ENCODE measurements around the gene SMAD6.

Gene SMAD6

GRCh38 chr15:66721020-66721419 is 19.0 kb downstream of the SMAD6 start:
- no peak for DNase-seq (ENCODE audit: low read depth in 2 of 2)

- DNase-seq (ENCODE audit: low read depth in 2 of 2): no peak
Observed at GRCh38 chr15:66721501-66721937, 19.5 kb downstream of the SMAD6 start.

GRCh38 chr15:66721954-66722353 is 19.9 kb downstream of the SMAD6 start:
- DNase-seq (ENCODE audit: low read depth in 2 of 2): no peak

DNA sequence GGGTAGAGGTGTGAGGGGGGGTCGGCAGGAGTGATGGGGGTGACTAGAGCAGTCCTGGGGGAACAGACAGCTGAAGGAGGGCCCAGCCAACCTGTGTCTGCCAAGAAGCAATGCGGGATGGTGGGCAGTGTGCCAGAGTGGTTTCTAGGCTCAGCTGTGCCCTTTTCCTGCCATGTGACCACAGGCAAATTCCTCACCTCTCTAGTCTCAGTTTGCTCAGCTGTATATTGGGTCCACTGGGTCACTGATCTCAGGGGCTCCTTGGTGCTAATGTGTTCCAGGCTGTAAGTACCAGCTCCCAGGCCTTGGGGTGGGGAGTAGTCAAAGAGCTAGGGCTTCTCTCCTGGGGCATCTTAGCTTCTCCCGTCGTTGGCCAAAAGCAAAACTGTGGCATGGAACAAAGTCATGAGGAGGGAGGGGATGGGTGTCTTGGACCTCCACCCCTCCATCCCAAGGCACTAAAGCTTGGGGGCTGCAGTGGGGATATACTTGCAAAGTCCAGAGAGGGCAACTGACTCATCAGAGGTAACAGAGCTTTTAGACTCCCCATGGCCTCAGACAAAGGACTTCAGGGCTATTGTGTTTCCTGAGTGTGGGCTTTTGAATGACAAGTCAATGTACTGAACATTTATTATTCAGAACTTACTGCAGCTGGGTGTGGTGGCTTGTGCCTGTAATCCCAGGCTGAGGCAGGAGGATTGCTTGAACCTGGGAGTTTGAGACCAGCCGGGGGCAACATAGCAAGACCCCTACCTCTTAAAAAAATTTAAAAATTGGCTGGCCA is 20.9 kb downstream of the SMAD6 start:
- no peak for DNase-seq (ENCODE audit: low read depth in 2 of 2)

DNA sequence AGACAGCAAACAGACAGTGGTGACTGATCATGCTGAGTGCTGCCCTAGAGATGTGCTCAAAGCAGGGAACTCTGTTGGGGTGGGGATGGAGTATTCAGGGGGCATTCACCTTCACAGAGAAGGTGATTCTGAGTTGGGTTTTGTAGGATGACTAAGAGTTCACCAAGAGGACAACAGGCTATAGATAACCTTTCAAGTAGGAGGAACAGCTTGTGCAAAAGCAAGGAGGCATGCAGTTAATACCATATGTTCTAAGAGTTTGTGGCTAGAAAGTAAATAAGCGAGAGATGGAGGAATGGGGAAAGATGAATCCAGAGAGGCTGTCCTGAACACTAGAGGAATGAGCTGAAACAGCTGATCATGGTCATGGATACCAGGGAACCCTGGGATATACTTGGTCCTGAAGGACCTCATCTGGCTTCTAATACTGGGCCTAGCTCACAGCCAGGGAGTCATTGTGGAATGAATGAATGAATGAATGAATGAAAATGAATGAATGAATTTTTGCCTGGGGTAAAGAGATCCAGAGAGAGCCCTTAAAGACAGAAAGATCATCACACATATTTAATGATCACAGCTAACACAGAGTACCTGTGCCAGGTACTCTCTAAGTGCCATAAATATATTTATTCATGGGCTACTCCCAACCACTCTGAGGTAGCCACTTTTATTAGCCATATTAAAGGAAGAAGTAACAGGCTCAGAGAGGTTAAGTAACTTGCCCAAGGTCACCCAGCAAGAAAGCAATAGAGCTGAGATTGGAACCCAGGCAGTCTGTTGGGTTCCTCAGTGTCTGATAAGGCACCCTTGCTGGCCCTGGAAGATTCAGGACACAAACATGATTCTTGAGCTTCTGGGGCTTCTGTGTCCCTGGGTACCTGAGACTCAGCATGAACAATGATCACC is 22.0 kb downstream of the SMAD6 start:
- DNase-seq (ENCODE audit: low read depth in 2 of 2): no peak

GRCh38 chr15:66724732-66725463 is 22.9 kb downstream of the SMAD6 start:
- no peak for DNase-seq (ENCODE audit: low read depth in 2 of 2)

GRCh38 chr15:66725464-66725785 is 23.4 kb downstream of the SMAD6 start:
- no peak for DNase-seq (ENCODE audit: low read depth in 2 of 2)

DNA sequence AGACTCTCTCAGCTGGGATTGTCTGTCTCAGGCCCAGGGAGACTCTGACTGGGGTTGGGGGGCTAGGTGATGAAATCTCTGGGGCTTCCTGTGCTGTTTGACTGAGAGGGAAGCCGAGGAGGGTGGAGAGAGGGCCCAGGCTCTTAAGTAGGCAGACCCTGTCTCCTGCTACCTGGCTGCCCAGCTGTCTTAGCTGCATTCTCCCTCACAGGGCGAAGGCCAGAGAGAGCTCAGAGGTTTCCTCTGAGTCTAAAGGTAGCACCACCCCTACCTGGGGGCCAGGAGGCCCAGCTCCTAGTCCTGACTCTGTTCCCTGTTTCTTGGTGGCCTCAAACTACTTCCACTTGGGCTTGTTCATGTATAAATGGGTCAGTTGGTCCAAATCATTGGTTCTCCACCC is 24.4 kb downstream of the SMAD6 start:
- DNase-seq (ENCODE audit: low read depth in 2 of 2): no peak

GRCh38 chr15:66729331-66729951 is 27.4 kb downstream of the SMAD6 start:
- DNase-seq (ENCODE audit: low read depth in 2 of 2): no peak

DNA sequence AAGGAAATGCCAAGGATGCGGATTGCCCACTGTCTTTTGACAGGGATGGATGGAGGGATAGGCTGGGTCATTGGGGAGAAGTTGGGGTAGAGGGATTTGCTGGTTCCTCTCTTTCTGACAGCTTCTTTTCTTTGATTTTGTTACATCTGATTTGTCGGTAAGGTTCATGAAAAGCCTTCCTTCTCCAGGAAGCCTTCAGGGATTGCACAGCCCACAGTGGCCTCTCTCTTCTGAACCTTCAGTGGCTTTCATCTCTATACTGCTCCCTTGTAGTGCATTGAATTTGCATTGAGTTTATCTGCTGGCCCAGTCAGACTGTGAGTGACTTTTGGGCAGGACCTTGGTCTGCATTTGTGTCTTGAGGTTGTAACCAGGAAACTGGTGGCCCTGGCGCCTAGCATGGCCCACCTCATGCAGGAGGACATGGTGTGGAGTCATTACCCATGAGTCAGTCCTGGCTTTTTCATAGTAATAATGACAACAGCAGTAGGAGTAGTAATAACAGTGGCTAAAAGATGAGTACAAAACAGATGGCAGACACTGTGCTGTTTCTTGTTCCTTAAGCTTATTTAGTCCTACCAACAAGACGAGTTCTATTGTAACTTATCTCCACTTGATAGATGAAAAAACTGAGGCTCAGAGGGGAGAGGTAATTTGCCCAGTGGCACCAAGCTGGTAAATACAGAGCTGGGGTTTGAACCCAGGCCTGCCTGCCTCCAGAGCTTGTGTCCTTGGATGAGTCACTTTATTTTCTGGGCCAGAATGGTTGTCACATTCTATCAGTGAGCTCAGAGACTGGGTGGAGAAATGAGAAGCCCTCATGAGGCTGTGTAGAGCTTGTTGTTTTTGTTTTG is 28.4 kb downstream of the SMAD6 start:
- no peak for DNase-seq (ENCODE audit: low read depth in 2 of 2)

DNA sequence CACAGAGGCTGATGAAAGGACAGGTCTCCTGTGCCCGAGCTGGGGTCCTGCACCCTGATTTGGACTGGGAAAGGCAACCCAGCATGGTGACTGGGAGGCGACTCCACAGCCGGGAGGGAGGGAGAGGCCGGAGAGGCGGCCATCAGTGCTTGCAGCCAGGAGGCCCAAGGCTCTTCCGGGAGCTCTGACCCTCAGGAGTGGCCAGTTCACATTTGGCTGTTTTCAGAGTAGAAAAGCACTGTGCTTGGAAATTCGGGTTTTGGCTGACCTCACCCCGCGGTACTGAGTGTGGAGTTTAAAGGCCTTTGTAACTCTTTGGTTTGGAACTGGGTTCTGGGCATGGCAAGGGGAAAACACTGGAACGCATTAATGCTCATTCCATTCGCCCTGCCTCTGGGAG is 31.9 kb downstream of the SMAD6 start:
- DNase-seq (ENCODE audit: low read depth in 2 of 2): no peak

- no peak for DNase-seq (ENCODE audit: low read depth in 2 of 2)
Observed at GRCh38 chr15:66734961-66735908, 33.2 kb downstream of the SMAD6 start.

DNA sequence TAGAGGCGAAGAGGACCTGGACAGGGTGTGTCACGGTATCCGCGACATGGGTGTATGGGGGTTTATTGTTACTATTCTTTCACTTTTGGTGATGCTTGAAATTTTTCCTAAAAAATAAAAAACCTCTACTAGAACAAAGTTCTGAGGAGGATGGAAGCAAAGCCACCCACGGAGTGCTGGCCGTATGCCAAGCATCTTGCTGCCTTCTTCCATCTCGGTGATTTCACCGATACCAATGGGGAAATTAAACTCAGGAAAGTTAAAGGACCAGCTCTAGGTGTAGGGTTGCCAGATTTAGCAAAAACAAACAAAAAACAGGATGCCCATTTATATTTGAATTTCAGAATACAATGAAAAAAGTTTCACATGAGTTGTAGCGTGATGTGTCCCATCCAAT is 33.9 kb downstream of the SMAD6 start:
- DNase-seq (ENCODE audit: low read depth in 2 of 2): no peak

DNA sequence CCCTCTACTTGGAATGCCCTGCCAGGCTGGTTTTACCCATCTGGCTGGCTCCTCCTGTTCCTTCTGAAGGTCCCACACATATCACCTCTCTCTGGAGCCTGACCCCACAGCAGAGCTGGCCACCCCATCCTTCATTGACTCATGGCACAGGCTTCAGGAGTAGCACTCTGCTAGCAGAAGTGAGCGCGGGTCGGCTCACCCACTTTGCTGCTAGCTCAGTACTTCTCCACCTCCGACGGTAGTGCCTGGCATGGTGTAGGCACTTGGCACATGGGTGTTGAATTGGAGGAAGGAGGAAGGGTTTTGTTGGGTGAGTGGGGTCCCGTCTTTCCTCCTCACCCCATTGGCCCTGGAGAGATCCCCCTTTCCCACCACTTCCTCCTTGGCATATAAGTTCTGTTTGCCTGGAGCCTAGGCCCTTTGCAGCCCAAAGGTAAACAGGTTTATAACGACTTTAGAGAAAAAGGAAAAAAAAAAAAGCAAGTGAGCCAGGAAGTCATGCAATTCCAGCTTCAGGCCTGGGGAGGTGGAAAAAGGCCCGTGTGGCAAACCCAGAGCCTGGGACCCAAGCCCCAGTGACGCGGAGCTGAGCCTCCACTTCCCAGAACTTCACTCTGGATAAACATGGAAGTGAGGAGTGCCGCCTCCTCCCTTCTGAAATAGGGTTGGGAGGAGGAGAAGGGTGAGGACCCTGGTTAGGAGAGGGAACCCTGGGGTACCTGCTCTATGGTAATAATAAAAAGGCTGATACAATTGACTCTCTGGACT is 35.4 kb downstream of the SMAD6 start:
- no peak for DNase-seq (ENCODE audit: low read depth in 2 of 2)

DNA sequence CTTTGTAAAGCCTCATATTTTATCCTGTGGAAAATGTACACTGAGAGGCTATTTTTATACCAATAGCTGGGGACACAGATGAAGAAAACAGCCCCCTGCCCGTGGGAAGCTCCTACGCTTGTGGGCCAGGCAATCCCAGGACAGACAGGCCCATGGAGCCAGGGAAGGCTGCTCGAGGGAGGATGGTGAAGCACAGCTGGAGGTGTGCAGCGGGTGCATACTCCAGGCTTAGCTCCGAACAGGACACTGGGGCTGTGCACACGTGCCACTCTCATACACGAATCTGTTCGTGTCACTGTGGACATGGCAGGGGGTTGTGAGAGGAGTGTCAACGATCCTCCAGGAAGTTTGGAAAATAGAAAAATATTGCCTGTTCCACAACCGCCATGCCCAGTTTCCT is 36.1 kb downstream of the SMAD6 start:
- no peak for DNase-seq (ENCODE audit: low read depth in 2 of 2)

DNA sequence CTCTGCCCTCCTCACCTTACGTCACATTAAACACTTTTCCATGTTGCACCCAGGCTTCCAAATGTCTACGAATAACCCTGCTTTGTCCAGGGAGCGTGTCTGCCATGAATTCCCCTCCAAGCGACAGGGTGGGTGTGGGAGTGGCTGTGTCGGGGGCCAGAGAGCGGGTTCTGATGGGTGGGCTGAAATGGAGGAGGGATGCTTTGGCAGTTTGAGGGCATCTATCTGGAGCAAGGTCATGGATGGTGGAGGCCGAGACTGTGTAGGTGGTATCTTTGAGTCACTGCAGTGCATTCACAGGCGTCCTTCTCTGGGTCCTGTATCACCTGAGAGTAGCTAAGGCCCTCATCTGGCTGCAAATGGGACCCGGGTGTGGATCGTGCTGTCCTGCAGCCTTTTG is 36.6 kb downstream of the SMAD6 start:
- DNase-seq (ENCODE audit: low read depth in 2 of 2): no peak

- no peak for DNase-seq (ENCODE audit: low read depth in 2 of 2)
Observed at GRCh38 chr15:66739287-66739686, 37.3 kb downstream of the SMAD6 start.

DNA sequence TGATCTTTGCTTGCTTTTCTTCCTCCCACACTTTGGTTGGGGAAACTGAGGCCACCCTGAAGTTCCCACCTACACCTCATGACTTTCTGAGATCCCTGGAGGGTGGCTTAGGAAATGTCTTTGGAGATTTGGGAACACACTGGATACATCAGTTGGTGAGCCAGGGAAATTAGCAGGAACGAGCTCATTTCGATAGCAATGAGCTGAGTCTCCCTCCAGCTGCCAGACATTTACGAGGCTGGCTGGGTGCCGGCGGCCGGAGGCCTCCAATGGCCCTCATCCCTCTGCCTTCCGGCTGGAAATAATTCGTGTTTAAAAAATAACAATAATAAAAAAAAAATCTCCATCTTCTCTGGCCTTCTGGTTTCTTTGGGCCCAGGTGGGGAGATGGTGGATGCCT is 38.8 kb downstream of the SMAD6 start:
- no peak for DNase-seq (ENCODE audit: low read depth in 2 of 2)

DNA sequence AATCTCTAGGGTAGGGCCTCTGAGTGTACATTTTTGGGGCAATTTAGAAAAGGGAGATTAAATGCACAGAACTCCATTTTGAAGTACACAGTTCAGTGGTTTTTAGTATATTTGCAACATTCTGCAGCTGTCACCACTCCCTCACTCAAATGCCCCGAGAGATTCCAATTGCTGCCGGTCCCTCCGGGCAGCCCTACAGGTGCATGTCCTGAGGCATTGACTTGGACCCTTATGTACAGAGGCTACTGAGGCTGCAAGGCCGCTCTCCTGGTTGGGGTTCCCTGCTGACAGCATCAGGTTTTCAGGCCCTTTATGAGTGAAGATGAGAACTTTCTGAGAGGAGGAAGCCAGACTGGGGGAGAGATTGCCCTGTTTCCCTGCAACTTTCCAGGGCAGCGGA is 39.6 kb downstream of the SMAD6 start:
- no peak for DNase-seq (ENCODE audit: low read depth in 2 of 2)

Measured in stimulated activated CD4-positive, alpha-beta T cell treated with anti-CD3 and anti-CD28 coated beads, Interleukin-4, amount 100 ng/mL, for 48 hours (primary cell).